Lung (tissue), 12 donors: ENCODE measurements around the gene UIMC1. TPM values are rescaled to one million over a fixed set of nuclear protein-coding genes. Genes with fewer than 3 reads are reported as not detected.

Experiments used
- ATAC-seq: fragments of 200-7000 bp; cut with Tn5 transposase; one replicate; pipeline ENCODE4 v1.9.1; 2020; ENCODE audit warnings: moderate number of reproducible peaks; ENCODE audit not compliant: insufficient read depth, low FRiP score
- DNase-seq, 3 donors: peaks; one replicate each; pipeline ENCODE4 v3.0.0-alpha.2; 2013 to 2017
- H3K27ac ChIP-seq, 2 donors: one replicate each; pipeline ENCODE4 v1.5.1; 2013; ENCODE audit warnings: mild to moderate bottlenecking in 2 of 2, moderate library complexity in 2 of 2, control low read depth in 1 of 2, inconsistent platforms in 1 of 2, low read depth in 1 of 2, low read length in 1 of 2
- H3K27me3 ChIP-seq, 3 donors: one replicate each; pipeline ENCODE4 v1.5.1; 2013; ENCODE audit warnings: low read length in 2 of 3; ENCODE audit not compliant: control insufficient read depth in 3 of 3, insufficient read depth in 3 of 3
- H3K36me3 ChIP-seq, 4 donors: one replicate each; pipeline ENCODE4 v1.5.1; 2013; ENCODE audit warnings: low read length in 4 of 4, mild to moderate bottlenecking in 1 of 4, moderate library complexity in 1 of 4; ENCODE audit not compliant: control insufficient read depth in 4 of 4, insufficient read depth in 4 of 4
- H3K4me1 ChIP-seq, 5 donors: one replicate each; pipeline ENCODE4 v1.5.1; 2013; ENCODE audit warnings: low read length in 5 of 5, mild to moderate bottlenecking in 2 of 5, moderate library complexity in 1 of 5; ENCODE audit not compliant: control insufficient read depth in 5 of 5, insufficient read depth in 5 of 5
- H3K4me3 ChIP-seq: one replicate; pipeline ENCODE4 v1.5.1; 2013; ENCODE audit warnings: mild to moderate bottlenecking, control low read depth, moderate library complexity
- H3K9ac ChIP-seq, 2 donors: one replicate each; pipeline ENCODE4 v1.5.1; 2013; ENCODE audit warnings: low read length in 2 of 2, control low read depth in 1 of 2; ENCODE audit not compliant: insufficient read depth in 1 of 2
- H3K9me3 ChIP-seq, 4 donors: one replicate each; pipeline ENCODE4 v1.5.1; 2013; ENCODE audit warnings: low read length in 3 of 4, mild to moderate bottlenecking in 1 of 4, moderate library complexity in 1 of 4; ENCODE audit not compliant: control insufficient read depth in 4 of 4, insufficient read depth in 3 of 4
- CTCF ChIP-seq: IDR thresholded peaks from 2 replicates; pipeline ENCODE4 v1.5.1; 2012; ENCODE audit warnings: mild to moderate bottlenecking; ENCODE audit errors: control extremely low read depth, extremely low read depth
- WGBS, 2 donors: extraction: QIAGEN DNeasy Blood & Tissue Kit; methylation state at CpG; one replicate each; pipeline ENCODE4 v1.1.7; 2013; 5-methylcytosine and 5-hydroxymethylcytosine counted together
- polyA plus RNA-seq, 2 donors: library from polyadenylated mRNA; stranded (reverse); fragments of 200-250 nt; gene quantifications; one replicate each; pipeline ENCODE4 v1.2.1, GENCODE V29; 2013
- total RNA-seq, 2 donors: library from RNA; depleted of rRNA in 1 of 2; stranded (reverse); fragments of >200 nt in 1 of 2; gene quantifications; one replicate each; pipeline ENCODE4 v1.2.1, GENCODE V29; 2014 to 2021
- donor health status: control.
- donor health status: control.
- donor health status: Bipolar disorder and iron deficiency.
- donor health status: healthy.
- donor health status: DM: yes; HTN: yes; CAD: no.

UIMC1 gene
- total and polyA plus RNA-seq, 4 donors, result 21.6 to 50.8 (median 27.9) TPM

- Histone ChIP-seq H3K27ac (no peak overlapping the region), H3K4me3 (no peak overlapping the region), H3K36me3 (no peaks in the 10 kb centered on the region), H3K9me3 (no peaks in the 10 kb centered on the region), H3K4me1 (peaks cover 0 to 12% (median 0%) of the 10 kb centered on the region in 5 donors), H3K9ac (no peak overlapping the region), H3K27me3 (peaks cover 0 to 3% (median 0%) of the 10 kb centered on the region in 3 donors)
- no peak for DNase-seq
- no peak for ATAC-seq
- 86 to 94% methylated on average over 6 of the region's 6 CpGs for WGBS, 2 donors
- no peak for TF ChIP-seq CTCF
Observed at GRCh38 chr5:176894298-176894697, 112.3 kb downstream of the UIMC1 start.

GRCh38 chr5:176892663-176893062 is 113.9 kb downstream of the UIMC1 start:
- peaks cover 0 to under 1% (median 0%) of the 10 kb centered on the region in 3 donors for H3K27me3 ChIP-seq
- DNase-seq, result no peak
- no peak for ATAC-seq
- H3K4me3 ChIP-seq, result no peak overlapping the region
- H3K36me3 ChIP-seq, result no peaks in the 10 kb centered on the region
- H3K9ac ChIP-seq, result no peak overlapping the region
- TF ChIP-seq CTCF, result no peak
- no peak overlapping the region for H3K27ac ChIP-seq
- H3K9me3 ChIP-seq, result no peaks in the 10 kb centered on the region
- 73 to 82% methylated on average over 3 of the region's 3 CpGs for WGBS, 2 donors
- H3K4me1 ChIP-seq, result peaks cover 0 to 5% (median 0%) of the 10 kb centered on the region in 5 donors

- no peak for TF ChIP-seq CTCF
- Histone ChIP-seq H3K4me3 (no peak overlapping the region), H3K36me3 (no peaks in the 10 kb centered on the region), H3K9ac (no peak overlapping the region), H3K27me3 (no peaks in the 10 kb centered on the region), H3K9me3 (no peaks in the 10 kb centered on the region), H3K27ac (no peak overlapping the region), H3K4me1 (peaks cover 0 to 3% (median 0%) of the 10 kb centered on the region in 5 donors)
- 69 to 73% methylated on average over 8 to 9 of the region's 9 CpGs for WGBS, 2 donors
- ATAC-seq (no peak), DNase-seq (no peak)
Observed at GRCh38 chr5:176891331-176891958, 115.1 kb downstream of the UIMC1 start.
